Dendritic cell treated with granulocyte-macrophage colony-stimulating factor and Interleukin-4, amounts not matched to agents 40 ng/mL and 50 ng/mL, for 4 days (primary cell): Measurements from ENCODE around the gene UVRAG.
A peak's percentile ranks its signal among the peaks of the same experiment; 100 is the strongest.

Source experiments
- H3K27ac Mint-ChIP-seq: one replicate; pipeline ENCODE4 v1.8.0; 2022; ENCODE audit warnings: mild to moderate bottlenecking, mixed read lengths
- H3K27me3 Mint-ChIP-seq: one replicate; pipeline ENCODE4 v1.8.0; 2022; ENCODE audit warnings: mild to moderate bottlenecking, mixed read lengths
- H3K36me3 Mint-ChIP-seq: one replicate; pipeline ENCODE4 v1.8.0; 2022; ENCODE audit warnings: low read depth, mixed read lengths
- H3K4me1 Mint-ChIP-seq: one replicate; pipeline ENCODE4 v1.8.0; 2022; ENCODE audit warnings: low read depth, mixed read lengths
- H3K4me3 Mint-ChIP-seq: one replicate; pipeline ENCODE4 v1.8.0; 2022; ENCODE audit warnings: mild to moderate bottlenecking, moderate library complexity, mixed read lengths
- H3K9me3 Mint-ChIP-seq: one replicate; pipeline ENCODE4 v1.8.0; 2022; ENCODE audit warnings: mixed read lengths
- intact Hi-C: fragments of 100-400 bp; cut with micrococcal nuclease; formaldehyde crosslinking; loops from one replicate; pipeline ENCODE4 v1.15.0; 2022

UVRAG gene

GRCh38 chr11:75823946-75824345, 8.9 kb downstream of the UVRAG start:
- H3K9me3 Mint-ChIP-seq = no peaks in the 10 kb centered on the region
- peak overlapping the region; percentile 89 for H3K27ac Mint-ChIP-seq
- H3K4me1 Mint-ChIP-seq = peaks cover 63% of the 10 kb centered on the region
- peak overlapping the region; percentile 55 for H3K4me3 Mint-ChIP-seq
- intact Hi-C loops = no loop called here
- H3K36me3 Mint-ChIP-seq = peaks cover 30% of the 10 kb centered on the region
- H3K27me3 Mint-ChIP-seq = no peaks in the 10 kb centered on the region

DNA sequence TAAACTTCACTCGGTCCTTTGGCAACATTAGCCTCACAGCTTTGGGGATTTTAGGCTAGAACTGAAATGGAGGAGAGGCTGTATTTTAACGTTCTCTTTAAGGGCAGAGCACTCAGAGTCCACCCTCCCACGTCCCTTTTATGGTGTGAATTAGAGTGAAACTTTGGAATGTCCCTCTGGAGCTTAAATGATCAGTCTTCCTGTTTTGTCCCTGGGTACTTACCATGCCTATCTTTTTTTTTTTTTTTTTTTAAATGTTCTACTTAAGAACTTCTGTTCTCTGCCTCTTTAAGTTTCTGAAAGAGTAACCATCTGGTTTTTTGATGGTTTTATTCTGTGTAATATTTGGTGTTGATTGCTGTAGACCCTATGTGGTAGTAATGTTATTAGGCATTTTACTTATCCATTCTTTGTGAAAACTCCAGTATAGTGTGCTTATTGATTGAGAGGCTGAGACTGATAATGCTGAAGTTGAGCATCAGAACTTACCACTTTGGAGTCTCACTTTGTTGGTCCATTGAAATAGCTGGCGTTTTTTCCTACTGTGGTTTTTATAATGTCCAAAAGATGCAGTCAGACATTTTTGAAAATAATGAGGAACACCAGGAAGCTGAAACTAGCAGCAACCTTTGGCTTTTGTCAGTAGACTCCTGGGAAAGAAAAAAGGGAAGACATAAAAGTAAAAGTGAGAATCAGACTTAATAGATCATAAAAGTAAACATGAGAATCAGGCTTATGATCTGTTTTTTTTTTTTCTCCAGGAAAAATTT, 11.6 kb downstream of the UVRAG start:
- H3K4me1 Mint-ChIP-seq = peaks cover 52% of the 10 kb centered on the region
- intact Hi-C loops = no loop called here
- peak overlapping the region; percentile 89 for H3K27ac Mint-ChIP-seq
- no peaks in the 10 kb centered on the region for H3K27me3 Mint-ChIP-seq
- H3K9me3 Mint-ChIP-seq = no peaks in the 10 kb centered on the region
- H3K36me3 Mint-ChIP-seq = peaks cover 43% of the 10 kb centered on the region
- peak overlapping the region; percentile 55 for H3K4me3 Mint-ChIP-seq

- Mint-ChIP-seq H3K27me3 (no peaks in the 10 kb centered on the region), H3K36me3 (peaks cover 40% of the 10 kb centered on the region), H3K27ac (peak overlapping the region; percentile 89), H3K4me3 (peak overlapping the region; percentile 55), H3K4me1 (peaks cover 52% of the 10 kb centered on the region), H3K9me3 (no peaks in the 10 kb centered on the region)
- intact Hi-C loops = no loop called here
Observed at GRCh38 chr11:75827562-75827961, 12.6 kb downstream of the UVRAG start.

- H3K4me1 Mint-ChIP-seq = peaks cover 61% of the 10 kb centered on the region
- H3K27me3 Mint-ChIP-seq = no peaks in the 10 kb centered on the region
- H3K4me3 Mint-ChIP-seq = no peak overlapping the region
- H3K36me3 Mint-ChIP-seq = peaks cover 43% of the 10 kb centered on the region
- intact Hi-C loops = no loop called here
- H3K9me3 Mint-ChIP-seq = no peaks in the 10 kb centered on the region
- no peak overlapping the region for H3K27ac Mint-ChIP-seq
Observed at GRCh38 chr11:75831915-75832502, 17.0 kb downstream of the UVRAG start.

DNA sequence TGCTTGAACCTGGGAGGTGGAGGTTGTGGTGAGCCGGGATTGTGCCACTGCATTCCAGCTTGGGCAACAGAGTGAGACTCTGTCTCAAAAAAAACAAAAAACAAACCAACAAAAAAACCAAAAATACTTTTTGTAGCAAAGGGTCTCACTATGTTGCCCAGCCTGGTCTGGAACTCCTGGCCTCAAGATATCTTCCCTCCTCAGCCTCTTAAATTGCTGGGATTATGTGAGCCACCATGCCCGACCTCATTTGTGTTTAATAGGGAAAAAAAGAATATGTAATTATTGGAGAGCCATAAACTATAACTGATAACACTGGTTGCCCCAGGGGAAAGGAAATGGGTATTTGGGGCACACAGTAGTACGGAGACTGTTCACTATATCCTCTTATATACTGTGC, 19.7 kb downstream of the UVRAG start:
- intact Hi-C loops = no loop called here
- Mint-ChIP-seq H3K4me1 (peaks cover 78% of the 10 kb centered on the region), H3K27me3 (no peaks in the 10 kb centered on the region), H3K27ac (no peak overlapping the region), H3K36me3 (peaks cover 61% of the 10 kb centered on the region), H3K4me3 (no peak overlapping the region), H3K9me3 (no peaks in the 10 kb centered on the region)

DNA sequence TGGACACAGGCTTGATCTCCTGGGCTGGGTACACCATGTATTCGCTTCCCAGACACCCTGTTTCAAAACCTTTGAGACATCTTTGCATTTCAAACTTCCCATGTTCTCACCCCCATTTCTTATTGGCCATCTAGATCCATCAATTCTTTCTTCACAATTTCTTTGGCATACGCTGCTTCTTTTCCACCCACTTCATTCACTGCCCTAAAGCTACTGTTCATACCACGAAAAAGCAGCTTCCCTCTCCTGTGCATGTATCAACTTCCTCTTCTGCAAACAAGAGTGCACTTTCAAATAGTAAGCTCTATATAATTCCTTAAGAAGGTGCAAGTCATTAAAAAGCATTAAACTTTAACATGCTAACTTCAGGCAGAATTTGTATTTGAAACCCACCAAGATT, 21.4 kb downstream of the UVRAG start:
- H3K27ac Mint-ChIP-seq = peak overlapping the region; percentile 64
- no peak overlapping the region for H3K4me3 Mint-ChIP-seq
- no peaks in the 10 kb centered on the region for H3K9me3 Mint-ChIP-seq
- H3K36me3 Mint-ChIP-seq = peaks cover 49% of the 10 kb centered on the region
- H3K27me3 Mint-ChIP-seq = no peaks in the 10 kb centered on the region
- peaks cover 82% of the 10 kb centered on the region for H3K4me1 Mint-ChIP-seq
- intact Hi-C loops = no loop called here

GRCh38 chr11:75839851-75840250, 24.8 kb downstream of the UVRAG start:
- H3K27ac Mint-ChIP-seq = no peak overlapping the region
- peaks cover 76% of the 10 kb centered on the region for H3K4me1 Mint-ChIP-seq
- intact Hi-C loops = no loop called here
- no peaks in the 10 kb centered on the region for H3K27me3 Mint-ChIP-seq
- peaks cover 48% of the 10 kb centered on the region for H3K36me3 Mint-ChIP-seq
- no peak overlapping the region for H3K4me3 Mint-ChIP-seq
- no peaks in the 10 kb centered on the region for H3K9me3 Mint-ChIP-seq

- Mint-ChIP-seq H3K27ac (no peak overlapping the region), H3K4me3 (no peak overlapping the region), H3K27me3 (no peaks in the 10 kb centered on the region), H3K36me3 (peaks cover 48% of the 10 kb centered on the region), H3K9me3 (no peaks in the 10 kb centered on the region), H3K4me1 (peaks cover 79% of the 10 kb centered on the region)
- intact Hi-C loops = no loop called here
Observed at GRCh38 chr11:75840522-75840921, 25.5 kb downstream of the UVRAG start.

- peaks cover 54% of the 10 kb centered on the region for H3K36me3 Mint-ChIP-seq
- no peak overlapping the region for H3K4me3 Mint-ChIP-seq
- peaks cover 75% of the 10 kb centered on the region for H3K4me1 Mint-ChIP-seq
- H3K27ac Mint-ChIP-seq = peak overlapping the region; percentile 60
- no peaks in the 10 kb centered on the region for H3K9me3 Mint-ChIP-seq
- no peaks in the 10 kb centered on the region for H3K27me3 Mint-ChIP-seq
- intact Hi-C loops = no loop called here
Observed at GRCh38 chr11:75841739-75842138, 26.7 kb downstream of the UVRAG start.

DNA sequence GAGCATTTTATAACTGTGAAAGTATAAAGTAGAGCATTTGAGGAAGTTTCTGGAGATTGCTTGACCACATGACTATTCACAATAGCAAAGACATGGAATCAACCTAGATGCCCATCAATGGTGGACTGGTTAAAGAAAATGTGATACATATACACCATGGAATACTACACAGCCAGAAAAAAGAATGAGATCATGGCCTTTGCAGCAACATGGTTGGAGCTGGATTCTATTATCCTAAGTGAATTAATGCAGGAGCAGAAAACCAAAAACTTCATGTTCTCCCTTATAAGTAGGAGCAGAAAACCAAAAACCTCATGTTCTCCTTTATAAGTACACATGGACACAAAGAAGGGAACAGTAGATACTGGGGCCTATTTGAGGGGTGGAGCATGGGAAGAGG, 30.3 kb downstream of the UVRAG start:
- Mint-ChIP-seq H3K4me3 (no peak overlapping the region), H3K9me3 (no peaks in the 10 kb centered on the region), H3K27me3 (no peaks in the 10 kb centered on the region), H3K4me1 (peaks cover 53% of the 10 kb centered on the region), H3K36me3 (peaks cover 36% of the 10 kb centered on the region), H3K27ac (no peak overlapping the region)
- intact Hi-C loops = no loop called here

DNA sequence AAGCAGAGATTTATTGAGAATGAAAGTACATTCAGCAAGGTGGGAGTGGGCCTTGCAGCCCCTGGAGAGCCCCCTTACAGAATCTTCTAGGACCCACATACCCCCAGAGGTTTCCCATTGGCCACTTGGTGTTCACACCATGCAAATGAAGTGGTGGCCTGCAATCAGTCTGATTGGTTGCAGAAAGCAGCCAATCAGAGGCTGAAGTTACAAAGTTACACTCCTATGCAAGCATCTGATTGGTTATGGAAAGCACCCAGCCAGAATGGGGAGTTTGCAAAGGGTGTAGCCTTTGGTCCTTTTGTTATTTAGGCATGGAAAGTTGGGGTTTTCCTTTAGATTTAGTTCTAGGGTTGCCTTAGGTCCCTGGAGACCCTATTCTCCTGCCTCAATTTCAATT, 34.9 kb downstream of the UVRAG start:
- H3K27ac Mint-ChIP-seq = no peak overlapping the region
- peaks cover 52% of the 10 kb centered on the region for H3K36me3 Mint-ChIP-seq
- H3K4me1 Mint-ChIP-seq = peaks cover 36% of the 10 kb centered on the region
- H3K9me3 Mint-ChIP-seq = no peaks in the 10 kb centered on the region
- H3K4me3 Mint-ChIP-seq = no peak overlapping the region
- H3K27me3 Mint-ChIP-seq = no peaks in the 10 kb centered on the region
- intact Hi-C loops = no loop called here

GRCh38 chr11:75850787-75851186, 35.8 kb downstream of the UVRAG start:
- Mint-ChIP-seq H3K27me3 (no peaks in the 10 kb centered on the region), H3K4me1 (peaks cover 28% of the 10 kb centered on the region), H3K4me3 (no peak overlapping the region), H3K9me3 (no peaks in the 10 kb centered on the region), H3K36me3 (peaks cover 61% of the 10 kb centered on the region), H3K27ac (peak overlapping the region; percentile 55)
- intact Hi-C loops = no loop called here

DNA sequence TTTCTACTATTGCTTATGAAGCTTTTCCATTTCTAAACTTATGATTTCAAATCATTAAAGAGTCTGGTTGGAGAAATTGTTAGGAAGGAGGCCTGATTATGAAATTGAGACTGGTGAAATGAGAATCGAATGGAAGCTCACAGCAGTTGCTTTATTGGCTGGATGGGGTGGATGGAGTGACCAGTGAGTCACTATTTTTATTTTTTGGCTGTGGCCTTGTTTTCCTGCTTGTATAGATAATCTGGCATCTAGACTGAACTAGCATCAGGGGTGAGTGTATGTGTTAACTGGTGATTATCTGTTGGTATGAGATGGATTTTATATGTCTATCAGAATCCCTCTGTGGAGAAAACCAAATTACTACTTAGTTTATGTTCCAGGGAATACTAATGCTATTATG, 36.2 kb downstream of the UVRAG start:
- Mint-ChIP-seq H3K4me3 (no peak overlapping the region), H3K4me1 (peaks cover 28% of the 10 kb centered on the region), H3K27me3 (no peaks in the 10 kb centered on the region), H3K9me3 (no peaks in the 10 kb centered on the region), H3K27ac (peak overlapping the region; percentile 55), H3K36me3 (peaks cover 65% of the 10 kb centered on the region)
- intact Hi-C loops = no loop called here

- Mint-ChIP-seq H3K27ac (no peak overlapping the region), H3K9me3 (no peaks in the 10 kb centered on the region), H3K36me3 (peaks cover 70% of the 10 kb centered on the region), H3K4me3 (no peak overlapping the region), H3K4me1 (peaks cover 31% of the 10 kb centered on the region), H3K27me3 (no peaks in the 10 kb centered on the region)
- intact Hi-C loops = no loop called here
Observed at GRCh38 chr11:75852406-75853017, 37.5 kb downstream of the UVRAG start.
